ENCODE data around the gene HIVEP3.

HIVEP3 gene

GRCh38 chr1:41583658-41584547, 334.8 kb downstream of the HIVEP3 start:
- no peak for DNase-seq (ENCODE audit: low read depth in 2 of 2)

- no peak for DNase-seq (ENCODE audit: low read depth in 2 of 2)
Measured at GRCh38 chr1:41582851-41583657, 335.7 kb downstream of the HIVEP3 start.

- DNase-seq (ENCODE audit: low read depth in 2 of 2), result no peak
Measured at GRCh38 chr1:41582351-41582750, 336.4 kb downstream of the HIVEP3 start.

- no peak for DNase-seq (ENCODE audit: low read depth in 2 of 2)
Measured at GRCh38 chr1:41582004-41582325, 336.8 kb downstream of the HIVEP3 start.

- DNase-seq (ENCODE audit: low read depth in 2 of 2), result no peak
Measured at GRCh38 chr1:41581216-41582003, 337.3 kb downstream of the HIVEP3 start.

GRCh38 chr1:41580520-41581172, 338.1 kb downstream of the HIVEP3 start:
- no peak for DNase-seq (ENCODE audit: low read depth in 2 of 2)

GRCh38 chr1:41580021-41580420, 338.7 kb downstream of the HIVEP3 start:
- no peak for DNase-seq (ENCODE audit: low read depth in 2 of 2)

GRCh38 chr1:41578712-41579335, 339.9 kb downstream of the HIVEP3 start:
- no peak for DNase-seq (ENCODE audit: low read depth in 2 of 2)

GRCh38 chr1:41576620-41577019, 342.1 kb downstream of the HIVEP3 start:
- no peak for DNase-seq (ENCODE audit: low read depth in 2 of 2)

- DNase-seq (ENCODE audit: low read depth in 2 of 2), result no peak
Measured at GRCh38 chr1:41576206-41576605, 342.5 kb downstream of the HIVEP3 start.

GRCh38 chr1:41574842-41575241, 343.9 kb downstream of the HIVEP3 start:
- no peak for DNase-seq (ENCODE audit: low read depth in 2 of 2)

- DNase-seq (ENCODE audit: low read depth in 2 of 2), result peak; percentile 51 to 57
Measured at GRCh38 chr1:41573785-41574713, 344.7 kb downstream of the HIVEP3 start.

GRCh38 chr1:41573194-41573593, 345.5 kb downstream of the HIVEP3 start:
- no peak for DNase-seq (ENCODE audit: low read depth in 2 of 2)

- DNase-seq (ENCODE audit: low read depth in 2 of 2), result no peak
Measured at GRCh38 chr1:41572224-41572623, 346.5 kb downstream of the HIVEP3 start.

GRCh38 chr1:41571041-41571440, 347.7 kb downstream of the HIVEP3 start:
- DNase-seq (ENCODE audit: low read depth in 2 of 2), result no peak

- DNase-seq (ENCODE audit: low read depth in 2 of 2), result no peak
Measured at GRCh38 chr1:41568204-41568603, 350.5 kb downstream of the HIVEP3 start.

- no peak for DNase-seq (ENCODE audit: low read depth in 2 of 2)
Measured at GRCh38 chr1:41566969-41567368, 351.8 kb downstream of the HIVEP3 start.

GRCh38 chr1:41566274-41566885, 352.3 kb downstream of the HIVEP3 start:
- no peak for DNase-seq (ENCODE audit: low read depth in 2 of 2)

GRCh38 chr1:41564741-41565475, 353.8 kb downstream of the HIVEP3 start:
- DNase-seq (ENCODE audit: low read depth in 2 of 2), result no peak

All from stimulated activated CD8-positive, alpha-beta memory T cell treated with anti-CD3 and anti-CD28 coated beads, Interleukin-15, amount 100 ng/mL, for 48 hours (primary cell).